K562 (cell line): ENCODE measurements around the gene CDKN2AIPNL. TPM values are rescaled to one million over a fixed set of nuclear protein-coding genes. Genes with fewer than 3 reads are reported as not detected.
A peak's percentile ranks its signal among the peaks of the same experiment; 100 is the strongest.

ENCODE experiments used
- ATF6 ChIP-seq: sonication (generic); formaldehyde crosslinking; IDR thresholded peaks from 2 replicates; pipeline ENCODE4 v1.4.0; 2020; ENCODE audit warnings: mild to moderate bottlenecking, missing genetic modification reagents
- CREB5 ChIP-seq: fragments of 250-450 bp; sonication (Bioruptor Pico); IDR thresholded peaks from 2 replicates; pipeline ENCODE4 v1.5.0; 2020; ENCODE audit warnings: mild to moderate bottlenecking
- CREM ChIP-seq: IDR thresholded peaks from 2 replicates; pipeline ENCODE4 v1.6.1; 2014; ENCODE audit warnings: antibody characterized with exemption, low read depth
- CTBP1 ChIP-seq: fragments of 450-650 bp; IDR thresholded peaks from 2 replicates; pipeline ENCODE4 v1.6.1; 2016; ENCODE audit warnings: borderline replicate concordance
- CTCF ChIP-seq, 3 experiments: IDR thresholded peaks in 2 of 3; conservative IDR thresholded peaks in 1 of 3; 2 replicates each; pipeline ENCODE4 v1.5.1; 2011 to 2012; ENCODE audit warnings: low read length in 3 of 3, mild to moderate bottlenecking in 3 of 3, control low read depth in 2 of 3, improper control_type of control experiment in 1 of 3, inconsistent platforms in 1 of 3, low read depth in 1 of 3, mixed read lengths in 1 of 3, moderate library complexity in 1 of 3; ENCODE audit not compliant: insufficient read depth in 2 of 3
- DACH1 ChIP-seq: fragments of 450-650 bp; IDR thresholded peaks from 2 replicates; pipeline ENCODE4 v1.6.1; 2018; ENCODE audit not compliant: partially characterized antibody
- ETS1 ChIP-seq: conservative IDR thresholded peaks from 2 replicates; pipeline ENCODE4 v1.6.1; 2011; ENCODE audit warnings: low read depth, mild to moderate bottlenecking, low read length; ENCODE audit not compliant: control insufficient read depth
- MAFK ChIP-seq: IDR thresholded peaks from 2 replicates; pipeline ENCODE4 v1.6.1; 2011; ENCODE audit warnings: low read length, improper control_type of control experiment
- MTA3 ChIP-seq: fragments of 450-650 bp; formaldehyde crosslinking; IDR thresholded peaks from 2 replicates; pipeline ENCODE4 v1.6.1; 2017; ENCODE audit warnings: mild to moderate bottlenecking, borderline replicate concordance
- MYNN ChIP-seq, 2 experiments: sonication (generic); formaldehyde crosslinking in 1 of 2; IDR thresholded peaks; 2 replicates each; pipeline versions ENCODE4 v1.5.0 to v1.6.1; 2016 to 2020; ENCODE audit warnings: antibody characterized with exemption in 1 of 2, missing genetic modification reagents in 1 of 2
- NCOR1 ChIP-seq: fragments of 450-650 bp; IDR thresholded peaks from 2 replicates; pipeline ENCODE4 v1.6.1; 2016; ENCODE audit warnings: mild to moderate bottlenecking, moderate library complexity
- RUNX1 ChIP-seq: sonication (generic); IDR thresholded peaks from 2 replicates; pipeline ENCODE4 v1.6.1; 2016; ENCODE audit warnings: antibody characterized with exemption, low read depth
- TEAD4 ChIP-seq, 2 experiments: sonication (generic) in 1 of 2; formaldehyde crosslinking in 1 of 2; IDR thresholded peaks; 2 replicates each; pipeline versions ENCODE4 v1.6.1 to v1.8.0; 2012 to 2022; ENCODE audit warnings: borderline replicate concordance in 1 of 2, inconsistent platforms in 1 of 2, low read length in 1 of 2, mild to moderate bottlenecking in 1 of 2, missing genetic modification reagents in 1 of 2
- ZBTB7A ChIP-seq: IDR thresholded peaks from 2 replicates; pipeline ENCODE4 v1.6.1; 2011; ENCODE audit warnings: low read depth, mild to moderate bottlenecking, low read length, moderate library complexity, borderline replicate concordance; ENCODE audit not compliant: control insufficient read depth
- ZEB2 ChIP-seq: fragments of 450-650 bp; IDR thresholded peaks from 2 replicates; pipeline ENCODE4 v1.6.1; 2016
- ZNF197 ChIP-seq: fragments of 200-800 bp; sonication (Bioruptor generic); IDR thresholded peaks from 2 replicates; pipeline ENCODE4 v1.6.1; 2016; ENCODE audit warnings: low read depth, missing genetic modification characterization, missing compliant biosample characterization
- ZNF639 ChIP-seq, 2 experiments: fragments of 200-800 bp in 1 of 2; sonication (Bioruptor generic) in 1 of 2; sonication (generic) in 1 of 2; formaldehyde crosslinking in 1 of 2; IDR thresholded peaks in 1 of 2; conservative IDR thresholded peaks in 1 of 2; 2 replicates each; pipeline versions ENCODE4 v1.5.0 to v1.6.1; 2016 to 2020; ENCODE audit warnings: missing compliant biosample characterization in 1 of 2, missing genetic modification characterization in 1 of 2, missing genetic modification reagents in 1 of 2
- ZNF695 ChIP-seq: fragments of 450-650 bp; formaldehyde crosslinking; IDR thresholded peaks from 2 replicates; pipeline ENCODE4 v1.4.0; 2020; ENCODE audit warnings: mild to moderate bottlenecking, moderate library complexity
- polyA plus RNA-seq, 8 experiments: library from polyadenylated mRNA; depleted of rRNA in 4 of 8; stranded (reverse) in 5 of 8; unstranded in 3 of 8; fragments of >200 nt; fragmentation: Nextera tagmentation in 2 of 8; fragmentation: Illumina TruSeq in 1 of 8; extraction: Ambion mirVana in 2 of 8; extraction: Trizol in 1 of 8; gene quantifications; 2 replicates each; pipeline versions ENCODE4 v1.2.1 to v1.2.3, GENCODE V29; 2011 to 2014; ENCODE audit warnings: inconsistent platforms in 1 of 8, missing spikeins in 1 of 8
- total RNA-seq, 7 experiments: library from RNA; depleted of rRNA in 6 of 7; stranded (reverse); fragments of >200 nt in 6 of 7; fragmentation: Illumina TruSeq in 2 of 7; extraction: Trizol in 2 of 7; gene quantifications; 2 replicates each; pipeline versions ENCODE4 v1.2.1 to v1.2.3, GENCODE V29; 2011 to 2021; ENCODE audit warnings: low replicate concordance in 1 of 7

CDKN2AIPNL gene
- total and polyA plus RNA-seq, 9 of the 15 experiments (the other 6 are each of a cell fraction or from before 2014, with no cell fraction given) = 19.9 to 46.9 (median 42.2) TPM

GRCh38 chr5:134437847-134438581, 26.3 kb upstream of the CDKN2AIPNL start (continued):
- peak; percentile 96 for TF ChIP-seq TEAD4 (IDR thresholded peaks at IDR 0.05; ENCODE audit: low read length)
- no peak for TF ChIP-seq TEAD4 (CRISPR knock-in tag; IDR thresholded peaks at IDR 0.05; ENCODE audit: borderline replicate concordance)
- TF ChIP-seq NCOR1 = peak; percentile 88
- 0 out of 2 replicates have a peak, but pooled peaks have one; percentile 52 for TF ChIP-seq ETS1
- TF ChIP-seq ZNF639 (CRISPR knock-in tag; conservative IDR thresholded peaks at IDR 0.05 in 1 of 2, IDR thresholded peaks at IDR 0.05 in 1 of 2) = peak in 1 of 2 experiments; percentile 78; a peak in 2 of 4 replicates
- TF ChIP-seq ZNF197 = 0 out of 2 replicates have a peak, but pooled peaks have one; percentile 43
- TF ChIP-seq ZNF695 = peak; percentile 56; the same call in 1 of the 2 replicates
- TF ChIP-seq MAFK = peak; percentile 93
- TF ChIP-seq ZEB2 = peak; percentile 88
- peak; percentile 44; the same call in 1 of the 2 replicates for TF ChIP-seq CREM
- TF ChIP-seq CTBP1 = peak; percentile 99
- peak; percentile 51; the same call in 1 of the 2 replicates for TF ChIP-seq MTA3
- TF ChIP-seq MYNN (IDR thresholded peaks at IDR 0.05) = peak; percentile 74
- TF ChIP-seq MYNN (CRISPR knock-in tag; IDR thresholded peaks at IDR 0.05) = no peak
- peak; percentile 84; the same call in 1 of the 2 replicates for TF ChIP-seq ZBTB7A
- TF ChIP-seq CREB5 = no peak
- TF ChIP-seq ATF6 (CRISPR knock-in tag) = 0 out of 2 replicates have a peak, but pooled peaks have one; percentile 89
- no peak for TF ChIP-seq RUNX1
- TF ChIP-seq CTCF (IDR thresholded peaks at IDR 0.05 in 2 of 3, conservative IDR thresholded peaks at IDR 0.05 in 1 of 3; ENCODE audit: insufficient read depth in 2 of 3, low read depth in 1 of 3, low read length in 3 of 3) = no peak
- TF ChIP-seq DACH1 = peak; percentile 82
